GM12864 (cell line): Measurements from ENCODE around the gene CERK.
"Not testable (repeated sequence)": the region's sequence is repeated elsewhere in the genome, so short reads cannot be mapped to it uniquely, and the experiment has no call there.

Experiments
- DNase-seq: peaks from one replicate; pipeline ENCODE4 v3.0.0-alpha.2; 2011; ENCODE audit warnings: low read depth
- H3K4me3 ChIP-seq: 2 replicates; pipeline ENCODE4 v1.5.1; 2011; ENCODE audit warnings: mild to moderate bottlenecking, low read depth, low read length, control low read depth
- CTCF ChIP-seq: IDR thresholded peaks from 2 replicates; pipeline ENCODE4 v1.5.1; 2011; ENCODE audit warnings: low read depth, mild to moderate bottlenecking, moderate library complexity, low read length, control low read depth, inconsistent platforms; ENCODE audit errors: missing control alignments

Gene CERK

GRCh38 chr22:46637711-46638600, 100.1 kb downstream of the CERK start:
- no peak for TF ChIP-seq CTCF
- no peak for DNase-seq
- H3K4me3 ChIP-seq = no peak overlapping the region

- H3K4me3 ChIP-seq = no peak overlapping the region
- TF ChIP-seq CTCF = no peak
- no peak for DNase-seq
Observed at GRCh38 chr22:46636221-46637002, 101.6 kb downstream of the CERK start.

GRCh38 chr22:46635756-46636155, 102.3 kb downstream of the CERK start:
- TF ChIP-seq CTCF = no peak
- no peak for DNase-seq
- H3K4me3 ChIP-seq = no peak overlapping the region

GRCh38 chr22:46634973-46635685, 102.9 kb downstream of the CERK start:
- DNase-seq, H3K4me3 ChIP-seq: not testable (repeated sequence)
